ENCODE data around the gene FAHD1.

FAHD1 gene

GRCh38 chr16:1816396-1817275, 10.4 kb upstream of the FAHD1 start:
- DNase-seq (ENCODE audit: low read depth in 2 of 3, low spot score in 1 of 3): no peak

- no peak for DNase-seq (ENCODE audit: low read depth in 2 of 3, low spot score in 1 of 3)
These were observed 9.8 kb upstream of the FAHD1 start for GRCh38 chr16:1817276-1817589.

GRCh38 chr16:1817716-1818115, 9.3 kb upstream of the FAHD1 start:
- DNase-seq (ENCODE audit: low read depth in 2 of 3, low spot score in 1 of 3): no peak

- DNase-seq (ENCODE audit: low read depth in 2 of 3, low spot score in 1 of 3): no peak
These were observed 8.7 kb upstream of the FAHD1 start for GRCh38 chr16:1818204-1818872.

GRCh38 chr16:1818873-1819525, 8.0 kb upstream of the FAHD1 start:
- no peak for DNase-seq (ENCODE audit: low read depth in 2 of 3, low spot score in 1 of 3)

GRCh38 chr16:1819611-1820010, 7.4 kb upstream of the FAHD1 start:
- DNase-seq (ENCODE audit: low read depth in 2 of 3, low spot score in 1 of 3): no peak

- no peak for DNase-seq (ENCODE audit: low read depth in 2 of 3, low spot score in 1 of 3)
These were observed 6.7 kb upstream of the FAHD1 start for GRCh38 chr16:1820096-1820945.

- DNase-seq (ENCODE audit: low read depth in 2 of 3, low spot score in 1 of 3): no peak
These were observed 6.1 kb upstream of the FAHD1 start for GRCh38 chr16:1820946-1821290.

- no peak for DNase-seq (ENCODE audit: low read depth in 2 of 3, low spot score in 1 of 3)
These were observed 5.0 kb upstream of the FAHD1 start for GRCh38 chr16:1821861-1822611.

GRCh38 chr16:1822801-1823200, 4.2 kb upstream of the FAHD1 start:
- no peak for DNase-seq (ENCODE audit: low read depth in 2 of 3, low spot score in 1 of 3)

GRCh38 chr16:1823821-1824220, 3.2 kb upstream of the FAHD1 start:
- DNase-seq (ENCODE audit: low read depth in 2 of 3, low spot score in 1 of 3): peak in 1 of 3 donors; percentile 11

GRCh38 chr16:1825381-1825863, 1.6 kb upstream of the FAHD1 start:
- DNase-seq (ENCODE audit: low read depth in 2 of 3, low spot score in 1 of 3): no peak

- peak; percentile 26 to 61 (median 40) for DNase-seq (ENCODE audit: low read depth in 2 of 3, low spot score in 1 of 3)
These were observed 929 bp upstream of the FAHD1 start for GRCh38 chr16:1825864-1826690.

- DNase-seq (ENCODE audit: low read depth in 2 of 3, low spot score in 1 of 3): no peak
These were observed 1.8 kb downstream of the FAHD1 start for GRCh38 chr16:1828645-1829410.

GRCh38 chr16:1830213-1830612, 3.2 kb downstream of the FAHD1 start:
- DNase-seq (ENCODE audit: low read depth in 2 of 3, low spot score in 1 of 3): no peak

- no peak for DNase-seq (ENCODE audit: low read depth in 2 of 3, low spot score in 1 of 3)
These were observed 4.4 kb downstream of the FAHD1 start for GRCh38 chr16:1831186-1832075.

- no peak for DNase-seq (ENCODE audit: low read depth in 2 of 3, low spot score in 1 of 3)
These were observed 5.9 kb downstream of the FAHD1 start for GRCh38 chr16:1832838-1833454.
